ENCODE results near the gene ERGIC1.

ERGIC1 gene

GRCh38 chr5:172952034-172952511 lies 118.0 kb downstream of the ERGIC1 start:
- no peak for DNase-seq

GRCh38 chr5:172953776-172954675 lies 120.0 kb downstream of the ERGIC1 start:
- DNase-seq = no peak

GRCh38 chr5:172954751-172955159 lies 120.7 kb downstream of the ERGIC1 start:
- no peak for DNase-seq

- DNase-seq = no peak
Observed at GRCh38 chr5:172956228-172956627, 122.2 kb downstream of the ERGIC1 start.

GRCh38 chr5:172956936-172957335 lies 122.9 kb downstream of the ERGIC1 start:
- no peak for DNase-seq

- no peak for DNase-seq
Observed at GRCh38 chr5:172957458-172957857, 123.4 kb downstream of the ERGIC1 start.

GRCh38 chr5:172958331-172959046 lies 124.4 kb downstream of the ERGIC1 start:
- DNase-seq = peak; percentile 61

GRCh38 chr5:172959824-172960799 lies 126.1 kb downstream of the ERGIC1 start:
- DNase-seq = no peak

- DNase-seq = no peak
Observed at GRCh38 chr5:172969921-172970320, 135.9 kb downstream of the ERGIC1 start.

GRCh38 chr5:172971482-172971881 lies 137.4 kb downstream of the ERGIC1 start:
- no peak for DNase-seq

- DNase-seq = no peak
Observed at GRCh38 chr5:172972552-172972951, 138.5 kb downstream of the ERGIC1 start.

GRCh38 chr5:172973127-172973916 lies 139.3 kb downstream of the ERGIC1 start:
- no peak for DNase-seq

GRCh38 chr5:172973931-172974330 lies 139.9 kb downstream of the ERGIC1 start:
- DNase-seq = no peak

- no peak for DNase-seq
Observed at GRCh38 chr5:172975289-172975688, 141.2 kb downstream of the ERGIC1 start.

- DNase-seq = no peak
Observed at GRCh38 chr5:172979778-172980177, 145.7 kb downstream of the ERGIC1 start.

GRCh38 chr5:172981931-172982330 lies 147.9 kb downstream of the ERGIC1 start:
- DNase-seq = no peak

- DNase-seq = peak; percentile 97
Observed at GRCh38 chr5:172983542-172984243, 149.6 kb downstream of the ERGIC1 start, which contains the start of gene ATP6V0E1. ATP6V0E1 (plus strand) TSS chr5:172983771; CDS start chr5:172983861, 90 bp downstream.

- DNase-seq = peak; percentile 70
Observed at GRCh38 chr5:172984244-172984953, 150.3 kb downstream of the ERGIC1 start.

- DNase-seq = no peak
Observed at GRCh38 chr5:172985596-172985995, 151.5 kb downstream of the ERGIC1 start.

GRCh38 chr5:172988276-172988675 lies 154.2 kb downstream of the ERGIC1 start:
- DNase-seq = no peak
